K562 (cell line): ENCODE measurements around the gene ACP5. TPM values are rescaled to one million over a fixed set of nuclear protein-coding genes. Genes with fewer than 3 reads are reported as not detected.

Experiments
- CCNT2 ChIP-seq: IDR thresholded peaks from 2 replicates; pipeline ENCODE4 v1.6.1; 2011; ENCODE audit warnings: borderline replicate concordance, low read depth, mild to moderate bottlenecking, moderate library complexity, mixed read lengths, low read length; ENCODE audit not compliant: insufficient read length; ENCODE audit errors: extremely low read depth
- CHD4 ChIP-seq: fragments of 200-600 bp; sonication (generic); IDR thresholded peaks from 3 replicates; pipeline ENCODE4 v1.6.1; 2012; ENCODE audit warnings: low read depth, mild to moderate bottlenecking, mixed read lengths, low read length, inconsistent platforms; ENCODE audit not compliant: insufficient read depth, insufficient replicate concordance, poor library complexity, severe bottlenecking
- DIDO1 ChIP-seq: fragments of 450-650 bp; IDR thresholded peaks from 2 replicates; pipeline ENCODE4 v1.6.1; 2016; ENCODE audit warnings: low read depth, missing biosample characterization, missing genetic modification characterization
- E2F3 ChIP-seq: fragments of 250-450 bp; sonication (Bioruptor Pico); IDR thresholded peaks from 2 replicates; pipeline ENCODE4 v1.4.0; 2020; ENCODE audit warnings: mild to moderate bottlenecking
- ETS2 ChIP-seq: IDR thresholded peaks from 2 replicates; pipeline ENCODE4 v1.6.1; 2016; ENCODE audit warnings: borderline replicate concordance, missing genetic modification characterization, mild to moderate bottlenecking, moderate library complexity, missing compliant biosample characterization; ENCODE audit not compliant: poor library complexity, severe bottlenecking
- FOXP1 ChIP-seq: sonication (generic); formaldehyde crosslinking; IDR thresholded peaks from 2 replicates; pipeline ENCODE4 v1.8.0; 2022; ENCODE audit warnings: mild to moderate bottlenecking, missing genetic modification reagents
- HDAC1 ChIP-seq, 2 experiments: fragments of 450-650 bp; IDR thresholded peaks; 2 replicates each; pipeline ENCODE4 v1.6.1; 2016 to 2017; ENCODE audit warnings: inconsistent platforms in 1 of 2, mild to moderate bottlenecking in 1 of 2, moderate library complexity in 1 of 2
- HDAC2 ChIP-seq: fragments of 450-650 bp; IDR thresholded peaks from 2 replicates; pipeline ENCODE4 v1.6.1; 2016; ENCODE audit warnings: mild to moderate bottlenecking
- KLF1 ChIP-seq: fragments of 450-650 bp; IDR thresholded peaks from 2 replicates; pipeline ENCODE4 v1.6.1; 2016; ENCODE audit warnings: missing genetic modification characterization, missing compliant biosample characterization
- MAZ ChIP-seq, 2 experiments: fragments of 450-650 bp in 1 of 2; sonication (generic) in 1 of 2; formaldehyde crosslinking; IDR thresholded peaks in 1 of 2; conservative IDR thresholded peaks in 1 of 2; 2 replicates each; pipeline versions ENCODE4 v1.4.0 to v1.5.0; 2020; ENCODE audit warnings: mild to moderate bottlenecking in 1 of 2, missing genetic modification reagents in 1 of 2
- MTA1 ChIP-seq: fragments of 450-650 bp; IDR thresholded peaks from 2 replicates; pipeline ENCODE4 v1.6.1; 2017; ENCODE audit warnings: borderline replicate concordance
- MTA2 ChIP-seq: fragments of 450-650 bp; IDR thresholded peaks from 2 replicates; pipeline ENCODE4 v1.6.1; 2016; ENCODE audit warnings: low read depth
- PHF21A ChIP-seq: fragments of 450-650 bp; IDR thresholded peaks from 2 replicates; pipeline ENCODE4 v1.6.1; 2017; ENCODE audit warnings: low read depth, borderline replicate concordance
- RB1 ChIP-seq: fragments of 450-650 bp; IDR thresholded peaks from 2 replicates; pipeline ENCODE4 v1.6.1; 2017; ENCODE audit warnings: low read depth, mild to moderate bottlenecking
- SMAD2 ChIP-seq: fragments of 150-350 bp; IDR thresholded peaks from 2 replicates; pipeline ENCODE4 v1.6.1; 2014; ENCODE audit warnings: low read depth, mild to moderate bottlenecking, low read length
- ZNF121 ChIP-seq: sonication (generic); formaldehyde crosslinking; conservative IDR thresholded peaks from 2 replicates; pipeline ENCODE4 v1.8.0; 2022; ENCODE audit warnings: missing genetic modification reagents
- ZNF3 ChIP-seq: fragments of 250-450 bp; sonication (Bioruptor Pico); IDR thresholded peaks from 2 replicates; pipeline ENCODE4 v1.5.0; 2021; ENCODE audit warnings: mild to moderate bottlenecking, moderate library complexity
- ZNF347 ChIP-seq: fragments of 450-650 bp; formaldehyde crosslinking; IDR thresholded peaks from 2 replicates; pipeline ENCODE4 v1.4.0; 2020; ENCODE audit warnings: low read depth, mild to moderate bottlenecking, moderate library complexity
- ZNF584 ChIP-seq: fragments of 200-800 bp; sonication (Bioruptor generic); IDR thresholded peaks from 2 replicates; pipeline ENCODE4 v1.6.1; 2016; ENCODE audit warnings: low read depth, mild to moderate bottlenecking, missing genetic modification characterization, missing compliant biosample characterization
- polyA plus RNA-seq, 8 experiments: library from polyadenylated mRNA; depleted of rRNA in 4 of 8; stranded (reverse) in 5 of 8; unstranded in 3 of 8; fragments of >200 nt; fragmentation: Nextera tagmentation in 2 of 8; fragmentation: Illumina TruSeq in 1 of 8; extraction: Ambion mirVana in 2 of 8; extraction: Trizol in 1 of 8; gene quantifications; 2 replicates each; pipeline versions ENCODE4 v1.2.1 to v1.2.3, GENCODE V29; 2011 to 2014; ENCODE audit warnings: inconsistent platforms in 1 of 8, missing spikeins in 1 of 8
- total RNA-seq, 7 experiments: library from RNA; depleted of rRNA in 6 of 7; stranded (reverse); fragments of >200 nt in 6 of 7; fragmentation: Illumina TruSeq in 2 of 7; extraction: Trizol in 2 of 7; gene quantifications; 2 replicates each; pipeline versions ENCODE4 v1.2.1 to v1.2.3, GENCODE V29; 2011 to 2021; ENCODE audit warnings: low replicate concordance in 1 of 7
- TF ChIP-seq, protein P1 (sequence below): fragments of 450-650 bp; formaldehyde crosslinking; IDR thresholded peaks from 2 replicates; pipeline ENCODE4 v1.4.0; 2022; ENCODE audit warnings: missing genetic modification characterization
- TF ChIP-seq, protein P2 (sequence below): fragments of 450-650 bp; IDR thresholded peaks from 2 replicates; pipeline ENCODE4 v1.6.1; 2018; ENCODE audit not compliant: partially characterized antibody
- TF ChIP-seq, protein P3 (sequence below): sonication (generic); formaldehyde crosslinking; IDR thresholded peaks from 2 replicates; pipeline ENCODE4 v1.8.1; 2022; ENCODE audit warnings: missing genetic modification reagents
- TF ChIP-seq, protein P4 (sequence below): sonication (generic); formaldehyde crosslinking; IDR thresholded peaks from 2 replicates; pipeline ENCODE4 v1.9.0; 2022; ENCODE audit warnings: mild to moderate bottlenecking, missing genetic modification reagents

The ACP5 gene
- total and polyA plus RNA-seq, 9 of the 15 experiments (the other 6 are each of a cell fraction or from before 2014, with no cell fraction given) = 0.06 to 1.1 (median 0.31) TPM; not detected in 1

DNA sequence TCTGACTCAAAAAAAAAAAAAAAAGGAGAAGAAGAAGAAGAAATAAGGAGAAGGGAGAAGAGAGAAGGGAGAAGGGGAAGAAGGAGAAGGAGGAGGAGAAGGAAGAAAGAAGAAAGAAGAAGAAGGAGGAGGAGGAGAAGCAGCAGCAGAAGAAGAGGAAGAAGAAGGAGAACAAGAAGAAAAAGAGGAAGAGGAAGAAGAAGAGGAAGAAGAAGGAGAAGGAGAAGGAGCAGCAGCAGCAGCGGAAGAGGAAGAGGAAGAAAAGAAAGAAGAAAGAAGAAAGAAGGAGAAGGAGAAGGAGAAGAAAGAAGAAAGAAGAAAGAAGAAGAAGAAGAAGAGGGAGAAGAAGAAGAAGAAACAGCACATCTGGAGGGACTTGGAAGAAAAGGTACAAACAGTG is 42.9 kb downstream of the ACP5 start (continued):
- TF ChIP-seq, protein P1, sequence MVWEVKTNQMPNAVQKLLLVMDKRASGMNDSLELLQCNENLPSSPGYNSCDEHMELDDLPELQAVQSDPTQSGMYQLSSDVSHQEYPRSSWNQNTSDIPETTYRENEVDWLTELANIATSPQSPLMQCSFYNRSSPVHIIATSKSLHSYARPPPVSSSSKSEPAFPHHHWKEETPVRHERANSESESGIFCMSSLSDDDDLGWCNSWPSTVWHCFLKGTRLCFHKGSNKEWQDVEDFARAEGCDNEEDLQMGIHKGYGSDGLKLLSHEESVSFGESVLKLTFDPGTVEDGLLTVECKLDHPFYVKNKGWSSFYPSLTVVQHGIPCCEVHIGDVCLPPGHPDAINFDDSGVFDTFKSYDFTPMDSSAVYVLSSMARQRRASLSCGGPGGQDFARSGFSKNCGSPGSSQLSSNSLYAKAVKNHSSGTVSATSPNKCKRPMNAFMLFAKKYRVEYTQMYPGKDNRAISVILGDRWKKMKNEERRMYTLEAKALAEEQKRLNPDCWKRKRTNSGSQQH (CRISPR knock-in tag) = peak; percentile 80; the same call in 1 of the 2 replicates
- TF ChIP-seq, protein P2, sequence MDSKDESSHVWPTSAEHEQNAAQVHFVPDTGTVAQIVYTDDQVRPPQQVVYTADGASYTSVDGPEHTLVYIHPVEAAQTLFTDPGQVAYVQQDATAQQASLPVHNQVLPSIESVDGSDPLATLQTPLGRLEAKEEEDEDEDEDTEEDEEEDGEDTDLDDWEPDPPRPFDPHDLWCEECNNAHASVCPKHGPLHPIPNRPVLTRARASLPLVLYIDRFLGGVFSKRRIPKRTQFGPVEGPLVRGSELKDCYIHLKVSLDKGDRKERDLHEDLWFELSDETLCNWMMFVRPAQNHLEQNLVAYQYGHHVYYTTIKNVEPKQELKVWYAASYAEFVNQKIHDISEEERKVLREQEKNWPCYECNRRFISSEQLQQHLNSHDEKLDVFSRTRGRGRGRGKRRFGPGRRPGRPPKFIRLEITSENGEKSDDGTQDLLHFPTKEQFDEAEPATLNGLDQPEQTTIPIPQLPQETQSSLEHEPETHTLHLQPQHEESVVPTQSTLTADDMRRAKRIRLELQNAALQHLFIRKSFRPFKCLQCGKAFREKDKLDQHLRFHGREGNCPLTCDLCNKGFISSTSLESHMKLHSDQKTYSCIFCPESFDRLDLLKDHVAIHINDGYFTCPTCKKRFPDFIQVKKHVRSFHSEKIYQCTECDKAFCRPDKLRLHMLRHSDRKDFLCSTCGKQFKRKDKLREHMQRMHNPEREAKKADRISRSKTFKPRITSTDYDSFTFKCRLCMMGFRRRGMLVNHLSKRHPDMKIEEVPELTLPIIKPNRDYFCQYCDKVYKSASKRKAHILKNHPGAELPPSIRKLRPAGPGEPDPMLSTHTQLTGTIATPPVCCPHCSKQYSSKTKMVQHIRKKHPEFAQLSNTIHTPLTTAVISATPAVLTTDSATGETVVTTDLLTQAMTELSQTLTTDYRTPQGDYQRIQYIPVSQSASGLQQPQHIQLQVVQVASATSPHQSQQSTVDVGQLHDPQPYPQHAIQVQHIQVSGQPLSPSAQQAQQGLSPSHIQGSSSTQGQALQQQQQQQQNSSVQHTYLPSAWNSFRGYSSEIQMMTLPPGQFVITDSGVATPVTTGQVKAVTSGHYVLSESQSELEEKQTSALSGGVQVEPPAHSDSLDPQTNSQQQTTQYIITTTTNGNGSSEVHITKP = no peak
- no peak for TF ChIP-seq E2F3 (CRISPR knock-in tag)
- no peak for TF ChIP-seq RB1
- TF ChIP-seq CHD4 = no peak
- peak; percentile 91 for TF ChIP-seq MTA1
- TF ChIP-seq ZNF3 (CRISPR knock-in tag) = no peak
- TF ChIP-seq MAZ (CRISPR knock-in tag; conservative IDR thresholded peaks at IDR 0.05 in 1 of 2, IDR thresholded peaks at IDR 0.05 in 1 of 2) = no peak
- no peak for TF ChIP-seq SMAD2
- no peak for TF ChIP-seq FOXP1 (CRISPR knock-in tag)
- TF ChIP-seq ZNF121 (CRISPR knock-in tag) = no peak
- TF ChIP-seq MTA2 = peak; percentile 62
- TF ChIP-seq ETS2 (tag) = no peak
- TF ChIP-seq, protein P3, sequence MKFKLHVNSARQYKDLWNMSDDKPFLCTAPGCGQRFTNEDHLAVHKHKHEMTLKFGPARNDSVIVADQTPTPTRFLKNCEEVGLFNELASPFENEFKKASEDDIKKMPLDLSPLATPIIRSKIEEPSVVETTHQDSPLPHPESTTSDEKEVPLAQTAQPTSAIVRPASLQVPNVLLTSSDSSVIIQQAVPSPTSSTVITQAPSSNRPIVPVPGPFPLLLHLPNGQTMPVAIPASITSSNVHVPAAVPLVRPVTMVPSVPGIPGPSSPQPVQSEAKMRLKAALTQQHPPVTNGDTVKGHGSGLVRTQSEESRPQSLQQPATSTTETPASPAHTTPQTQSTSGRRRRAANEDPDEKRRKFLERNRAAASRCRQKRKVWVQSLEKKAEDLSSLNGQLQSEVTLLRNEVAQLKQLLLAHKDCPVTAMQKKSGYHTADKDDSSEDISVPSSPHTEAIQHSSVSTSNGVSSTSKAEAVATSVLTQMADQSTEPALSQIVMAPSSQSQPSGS = no peak
- TF ChIP-seq, protein P4, sequence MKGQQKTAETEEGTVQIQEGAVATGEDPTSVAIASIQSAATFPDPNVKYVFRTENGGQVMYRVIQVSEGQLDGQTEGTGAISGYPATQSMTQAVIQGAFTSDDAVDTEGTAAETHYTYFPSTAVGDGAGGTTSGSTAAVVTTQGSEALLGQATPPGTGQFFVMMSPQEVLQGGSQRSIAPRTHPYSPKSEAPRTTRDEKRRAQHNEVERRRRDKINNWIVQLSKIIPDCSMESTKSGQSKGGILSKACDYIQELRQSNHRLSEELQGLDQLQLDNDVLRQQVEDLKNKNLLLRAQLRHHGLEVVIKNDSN (CRISPR knock-in tag) = no peak
- TF ChIP-seq DIDO1 (tag) = no peak
- no peak for TF ChIP-seq ZNF347 (CRISPR knock-in tag)
- TF ChIP-seq KLF1 (tag) = no peak
- no peak for TF ChIP-seq HDAC2
- no peak for TF ChIP-seq ZNF584
- peak in 1 of 2 experiments; percentile 70; a peak in 2 of 4 replicates for TF ChIP-seq HDAC1 (IDR thresholded peaks at IDR 0.05)
- TF ChIP-seq CCNT2 = no peak
- TF ChIP-seq PHF21A = no peak
